MCF 10A (cell line): ENCODE results near the gene GALNT16. TPM values are rescaled to one million over a fixed set of nuclear protein-coding genes. Genes with fewer than 3 reads are reported as not detected.
A peak's percentile ranks its signal among the peaks of the same experiment; 100 is the strongest.

ENCODE experiments used
- BruUV-seq: library from RNA; stranded (reverse); fragments of 400-500 nt; replicated peaks from 2 replicates; lab custom pipeline; 2021; lab: Mats Ljungman, UMichigan
- CTCF ChIA-PET: fragments of 300-600 bp; sonication (Branson Sonifier 250); formaldehyde crosslinking; extraction: SDS; loops from one replicate; lab custom pipeline; 2021; ENCODE audit warnings: antibody characterized with exemption, inconsistent platforms; lab: Yijun Ruan, JAX
- POLR2A ChIA-PET: fragments of 300-600, 350-650 bp; sonication (Branson Sonifier 250); formaldehyde crosslinking; extraction: SDS; loops from one replicate; lab custom pipeline; 2020; ENCODE audit warnings: antibody characterized with exemption, inconsistent platforms; lab: Yijun Ruan, JAX
- DNase-seq: peaks from one replicate; pipeline ENCODE4 v3.0.0-alpha.2; 2018; ENCODE audit not compliant: unreplicated experiment
- H3K27ac Mint-ChIP-seq: one replicate; pipeline ENCODE4 v1.8.0; 2022; ENCODE audit warnings: mild to moderate bottlenecking, low read depth, mixed read lengths; ENCODE audit not compliant: unreplicated experiment
- H3K27me3 Mint-ChIP-seq: one replicate; pipeline ENCODE4 v1.8.0; 2022; ENCODE audit warnings: mixed read lengths; ENCODE audit not compliant: insufficient read depth, unreplicated experiment
- H3K36me3 Mint-ChIP-seq: one replicate; pipeline ENCODE4 v1.8.0; 2022; ENCODE audit warnings: mild to moderate bottlenecking, moderate library complexity, mixed read lengths; ENCODE audit not compliant: insufficient read depth, unreplicated experiment
- H3K4me1 Mint-ChIP-seq: one replicate; pipeline ENCODE4 v1.8.0; 2022; ENCODE audit warnings: mixed read lengths; ENCODE audit not compliant: insufficient read depth, unreplicated experiment
- H3K4me3 Mint-ChIP-seq: one replicate; pipeline ENCODE4 v1.8.0; 2022; ENCODE audit warnings: mild to moderate bottlenecking, moderate library complexity, mixed read lengths; ENCODE audit not compliant: unreplicated experiment
- H3K9me3 Mint-ChIP-seq: one replicate; pipeline ENCODE4 v1.8.0; 2022; ENCODE audit warnings: mixed read lengths; ENCODE audit not compliant: unreplicated experiment
- CTCF ChIP-seq: fragments of 200-600 bp; IDR thresholded peaks from one replicate; pipeline ENCODE4 v1.8.0; 2022; ENCODE audit warnings: antibody characterized with exemption, mild to moderate bottlenecking; ENCODE audit not compliant: unreplicated experiment
- intact Hi-C: fragments of 100-400 bp; cut with micrococcal nuclease; formaldehyde crosslinking; loops from 2 replicates; pipeline ENCODE4 v1.14.1; 2022
- total RNA-seq: library from RNA; stranded (reverse); gene quantifications from 2 replicates; pipeline ENCODE4 v1.2.3, GENCODE V29; 2022

Gene GALNT16
- total RNA-seq, 1 experiment from 2014 or later: not detected

DNA sequence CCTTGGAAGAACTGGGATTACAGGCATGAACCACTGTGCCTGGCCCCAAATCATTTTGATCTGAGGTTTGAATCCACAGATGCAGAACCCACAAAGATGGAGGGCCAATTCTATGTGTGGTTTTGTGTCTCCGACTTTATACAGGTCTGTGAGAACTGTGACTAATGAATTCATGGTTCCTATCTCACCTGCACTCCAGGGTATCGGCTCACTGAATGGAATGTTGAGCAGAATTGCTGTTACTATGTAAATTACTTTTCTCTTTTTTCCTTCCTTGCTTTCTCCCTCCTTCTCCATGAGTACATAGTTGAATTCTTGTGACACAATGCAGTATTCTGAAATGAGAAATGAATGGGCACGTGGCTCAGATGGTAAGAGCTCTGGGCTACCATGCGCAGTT is 21.1 kb upstream of the GALNT16 start:
- no peak for DNase-seq
- no TSS peak for BruUV-seq
- POLR2A ChIA-PET: interaction anchor here (0.7 kb wide), 2 partner anchors 18 to 692 kb away, joined by 3 read pairs; no protein-coding TSS in a partner anchor
- no peak overlapping the region for H3K27ac Mint-ChIP-seq
- intact Hi-C loops: no loop called here
- H3K36me3 Mint-ChIP-seq: peaks cover 43% of the 10 kb centered on the region
- no peaks in the 10 kb centered on the region for H3K4me1 Mint-ChIP-seq
- H3K9me3 Mint-ChIP-seq: no peaks in the 10 kb centered on the region
- no peaks in the 10 kb centered on the region for H3K27me3 Mint-ChIP-seq
- CTCF ChIA-PET: interaction anchor here (0.6 to 1.2 kb wide), 2 partner anchors 42 to 110 kb away, joined by 5 to 6 read pairs; no protein-coding TSS in a partner anchor
- TF ChIP-seq CTCF: no peak
- H3K4me3 Mint-ChIP-seq: no peak overlapping the region

GRCh38 chr14:69240527-69241173 is 19.3 kb upstream of the GALNT16 start:
- DNase-seq: no peak
- Mint-ChIP-seq H3K9me3 (no peaks in the 10 kb centered on the region), H3K4me3 (no peak overlapping the region), H3K27ac (no peak overlapping the region), H3K4me1 (no peaks in the 10 kb centered on the region), H3K36me3 (peaks cover 48% of the 10 kb centered on the region), H3K27me3 (no peaks in the 10 kb centered on the region)
- CTCF ChIA-PET: interaction anchor here (0.5 to 4.4 kb wide), 10 partner anchors 27 to 634 kb away, joined by 3 to 86 read pairs (median 3); no protein-coding TSS in a partner anchor
- no peak for TF ChIP-seq CTCF
- intact Hi-C loops: no loop called here
- BruUV-seq: no TSS peak
- POLR2A ChIA-PET: interaction anchor here (0.9 kb wide), 1 partner anchor 13 kb away, joined by 3 read pairs; no protein-coding TSS in a partner anchor

- intact Hi-C loops: no loop called here
- Mint-ChIP-seq H3K36me3 (peaks cover 39% of the 10 kb centered on the region), H3K27me3 (no peaks in the 10 kb centered on the region), H3K4me1 (no peaks in the 10 kb centered on the region), H3K27ac (no peak overlapping the region), H3K9me3 (no peaks in the 10 kb centered on the region), H3K4me3 (no peak overlapping the region)
- TF ChIP-seq CTCF: no peak
- POLR2A ChIA-PET: interaction anchor here (0.9 to 1.3 kb wide), 3 partner anchors 13 to 218 kb away, joined by 3 to 5 read pairs (median 3); no protein-coding TSS in a partner anchor
- CTCF ChIA-PET: interaction anchor here (0.6 to 4.4 kb wide), 32 partner anchors 9 to 376 kb away, joined by 3 to 86 read pairs (median 4); no protein-coding TSS in a partner anchor
- TSS peak; percentile 45 for BruUV-seq
- no peak for DNase-seq
Observed at GRCh38 chr14:69241577-69241976, 18.4 kb upstream of the GALNT16 start.
